T-helper 2 cell (primary cell): ENCODE data around the gene TTC12.

Source experiments
- DNase-seq, 5 experiments: peaks; one replicate each; pipeline versions ENCODE4 v3.0.0 to v3.0.0-alpha.2; 2012 to 2022

TTC12 gene

GRCh38 chr11:113377681-113378412, 63.5 kb downstream of the TTC12 start:
- no peak for DNase-seq

DNA sequence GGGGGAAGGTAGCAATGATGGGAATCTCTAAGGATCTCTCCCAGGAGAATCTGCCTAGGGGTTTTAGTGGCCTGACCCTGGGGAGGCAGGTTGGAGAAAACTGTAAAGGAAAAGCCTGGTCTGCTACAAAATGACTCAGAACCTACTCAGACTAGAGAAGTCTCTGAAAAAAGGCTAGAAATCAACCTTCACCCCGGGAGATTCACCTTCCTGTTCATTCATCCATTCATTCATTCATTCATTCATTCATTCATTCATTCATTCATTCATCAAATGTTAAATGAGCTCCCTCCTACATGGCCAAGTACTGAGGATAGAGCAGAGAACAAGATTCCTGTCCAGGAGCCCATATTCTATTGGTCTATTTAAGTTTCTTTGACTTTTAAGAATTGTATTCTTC, 64.3 kb downstream of the TTC12 start:
- DNase-seq = no peak

- DNase-seq = no peak
Observed at GRCh38 chr11:113382121-113382520, 67.7 kb downstream of the TTC12 start.

DNA sequence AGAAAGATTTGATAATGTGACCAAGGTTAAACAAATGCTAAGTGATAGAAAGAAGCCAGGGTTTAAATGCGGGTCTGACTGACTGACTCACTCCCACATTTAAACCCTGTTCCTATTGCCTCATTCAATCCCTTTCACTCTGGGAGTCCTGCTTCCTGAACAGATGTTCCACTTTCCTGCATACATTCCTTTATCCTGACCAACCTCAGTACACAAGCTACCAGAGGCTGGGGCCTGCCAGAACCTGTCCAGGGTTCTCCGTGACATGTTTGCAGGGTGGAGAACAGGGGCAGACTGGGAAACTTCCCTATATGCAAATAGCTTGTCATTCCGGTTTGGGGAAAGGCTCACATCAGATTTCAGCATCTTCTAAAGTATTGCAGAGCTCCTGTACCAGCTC, 70.2 kb downstream of the TTC12 start:
- DNase-seq = no peak

DNA sequence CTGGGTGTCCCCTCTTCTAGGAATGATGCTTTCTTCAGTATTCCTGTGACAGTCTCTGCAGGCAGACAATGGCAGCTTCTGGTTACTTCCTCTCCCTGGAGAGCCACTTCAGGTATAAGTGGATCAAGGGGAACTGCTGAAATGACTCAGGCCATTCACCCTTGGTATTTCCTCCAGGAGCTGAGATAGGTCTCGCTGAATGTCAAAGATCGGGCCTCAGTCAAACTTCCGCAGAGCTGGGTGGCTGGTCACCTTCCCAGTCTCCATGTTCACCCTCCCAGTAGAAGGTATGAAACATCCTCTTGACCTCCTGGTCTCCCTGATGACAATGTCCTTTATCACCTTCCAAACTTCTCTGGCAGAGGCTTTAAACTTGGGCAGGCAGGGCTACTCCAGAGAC, 71.4 kb downstream of the TTC12 start:
- no peak for DNase-seq

- DNase-seq = no peak
Observed at GRCh38 chr11:113386866-113387265, 72.5 kb downstream of the TTC12 start.

- DNase-seq = no peak
Observed at GRCh38 chr11:113387605-113388211, 73.3 kb downstream of the TTC12 start, which contains the start of gene ANKK1. TSS of gene ANKK1 (plus strand) at chr11:113387779. CDS start at chr11:113387885, 106 bp downstream.

GRCh38 chr11:113389272-113389671, 74.9 kb downstream of the TTC12 start:
- DNase-seq = no peak

DNA sequence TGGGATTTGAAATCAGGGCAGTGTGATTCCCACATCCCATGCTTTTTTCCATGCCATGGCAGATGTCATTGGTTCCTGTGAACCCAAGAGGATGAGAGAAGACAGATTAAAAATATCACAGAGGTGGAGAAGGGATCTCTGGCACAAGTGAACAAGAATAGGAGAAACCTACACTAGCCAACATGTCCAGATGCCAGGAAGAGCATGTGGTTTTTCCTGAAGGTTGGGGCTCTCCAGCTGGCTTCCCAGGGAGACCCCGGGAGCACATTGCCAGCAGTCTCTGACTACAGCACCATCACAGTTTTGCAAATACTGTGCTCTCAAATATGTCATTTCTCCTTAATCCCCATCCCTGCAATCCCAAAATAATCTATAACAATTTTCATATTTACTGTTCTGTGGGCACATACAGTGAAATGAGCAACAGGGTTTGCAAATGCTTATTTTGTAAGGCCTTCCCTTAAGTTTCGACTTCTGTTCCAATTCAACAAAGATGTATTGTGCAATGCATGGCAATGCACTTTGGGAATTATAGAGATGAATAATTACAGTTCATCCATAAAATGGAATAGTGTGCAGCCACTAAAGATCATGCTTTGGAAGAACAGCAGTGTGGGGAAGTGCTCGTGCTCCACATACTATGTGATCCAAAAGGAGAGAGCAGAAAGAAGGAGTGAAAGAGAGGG, 78.0 kb downstream of the TTC12 start:
- no peak for DNase-seq

DNA sequence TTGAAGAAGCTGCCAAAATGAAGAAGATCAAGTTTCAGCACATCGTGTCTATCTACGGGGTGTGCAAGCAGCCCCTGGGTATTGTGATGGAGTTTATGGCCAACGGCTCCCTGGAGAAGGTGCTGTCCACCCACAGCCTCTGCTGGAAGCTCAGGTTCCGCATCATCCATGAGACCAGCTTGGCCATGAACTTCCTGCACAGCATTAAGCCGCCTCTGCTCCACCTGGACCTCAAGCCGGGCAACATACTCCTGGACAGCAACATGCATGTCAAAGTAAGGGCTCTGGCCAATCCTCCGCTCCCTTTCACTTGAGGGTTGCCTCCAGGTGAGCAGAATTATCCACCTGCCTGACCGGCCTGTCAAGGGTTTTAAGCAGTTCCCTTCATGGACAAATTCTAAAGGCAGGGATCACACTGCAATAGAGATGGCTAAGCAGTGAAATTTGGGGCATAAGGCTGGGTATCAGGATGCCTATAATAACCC, 79.2 kb downstream of the TTC12 start:
- DNase-seq = no peak

- no peak for DNase-seq
Observed at GRCh38 chr11:113394919-113395318, 80.5 kb downstream of the TTC12 start.

- DNase-seq = no peak
Observed at GRCh38 chr11:113395782-113396336, 81.5 kb downstream of the TTC12 start.

DNA sequence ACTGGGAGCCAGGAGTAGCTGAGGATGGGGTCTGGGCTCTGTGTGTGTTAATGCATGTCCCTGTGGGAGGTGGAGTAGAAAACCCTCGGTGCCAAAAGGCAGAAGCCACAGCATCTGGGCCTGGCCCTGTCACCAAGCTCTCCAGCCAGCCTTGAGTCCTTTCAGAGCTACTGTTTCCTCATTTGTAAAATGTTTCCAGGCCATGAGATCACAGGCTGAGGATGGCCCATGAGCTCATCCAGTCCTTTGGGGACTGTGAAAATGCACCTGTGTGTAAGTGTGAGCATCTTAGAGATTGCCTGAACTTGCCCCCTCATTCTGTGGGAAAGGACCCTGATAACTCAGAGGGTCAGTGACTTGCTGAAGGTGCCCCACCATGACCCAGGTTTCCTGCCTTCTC, 82.3 kb downstream of the TTC12 start:
- DNase-seq = no peak

DNA sequence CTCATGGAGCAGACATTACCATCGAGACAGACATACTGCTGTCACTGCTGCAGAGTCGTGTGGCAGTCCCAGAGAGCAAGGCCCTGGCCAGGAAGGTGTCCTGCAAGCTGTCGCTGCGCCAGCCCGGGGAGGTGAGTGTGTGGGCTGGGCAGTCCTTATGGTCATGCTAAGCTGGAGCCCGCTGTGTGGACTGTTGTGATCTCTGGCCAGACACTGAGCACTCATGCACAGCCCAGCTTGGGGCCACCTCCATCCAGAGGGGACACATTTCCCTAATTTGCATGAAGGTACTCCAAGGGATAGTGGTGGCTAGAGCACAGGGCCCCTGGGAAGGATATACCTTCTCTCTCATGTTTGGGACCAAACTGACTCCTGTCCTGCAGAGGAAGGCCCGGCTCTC, 82.8 kb downstream of the TTC12 start:
- no peak for DNase-seq

- DNase-seq = no peak
Observed at GRCh38 chr11:113397821-113398220, 83.4 kb downstream of the TTC12 start.

GRCh38 chr11:113398669-113399430, 84.5 kb downstream of the TTC12 start:
- DNase-seq = no peak

DNA sequence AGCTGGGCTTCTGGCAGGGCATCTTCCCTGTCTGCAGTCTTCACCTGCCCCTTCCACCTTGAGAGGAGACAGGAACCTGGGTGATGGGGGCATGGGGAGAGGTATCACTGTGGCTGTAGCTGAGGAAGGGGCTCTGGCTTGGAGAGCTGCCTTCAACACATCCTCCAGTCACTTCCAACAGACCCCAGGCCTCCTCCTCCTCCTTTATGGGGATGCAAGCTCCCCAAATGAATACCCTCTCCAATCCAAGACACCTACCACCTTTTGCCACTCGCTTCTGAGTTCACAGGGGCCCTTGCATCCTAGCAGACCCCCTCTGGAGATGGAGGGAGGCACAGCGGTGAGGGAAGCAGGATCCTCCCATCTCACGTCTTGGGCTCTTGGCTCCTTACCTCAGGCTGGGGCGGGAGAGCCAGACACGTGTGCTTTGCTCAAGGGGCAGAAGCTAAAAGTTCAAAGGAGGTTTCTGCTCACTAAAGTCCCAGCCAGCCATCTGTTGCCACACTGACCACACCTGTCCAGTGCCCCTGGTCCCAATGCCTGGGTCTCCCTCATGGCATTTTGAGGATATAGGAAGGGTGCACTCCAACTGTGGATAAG, 86.3 kb downstream of the TTC12 start:
- DNase-seq = no peak

- DNase-seq = no peak
Observed at GRCh38 chr11:113401718-113402117, 87.3 kb downstream of the TTC12 start.

DNA sequence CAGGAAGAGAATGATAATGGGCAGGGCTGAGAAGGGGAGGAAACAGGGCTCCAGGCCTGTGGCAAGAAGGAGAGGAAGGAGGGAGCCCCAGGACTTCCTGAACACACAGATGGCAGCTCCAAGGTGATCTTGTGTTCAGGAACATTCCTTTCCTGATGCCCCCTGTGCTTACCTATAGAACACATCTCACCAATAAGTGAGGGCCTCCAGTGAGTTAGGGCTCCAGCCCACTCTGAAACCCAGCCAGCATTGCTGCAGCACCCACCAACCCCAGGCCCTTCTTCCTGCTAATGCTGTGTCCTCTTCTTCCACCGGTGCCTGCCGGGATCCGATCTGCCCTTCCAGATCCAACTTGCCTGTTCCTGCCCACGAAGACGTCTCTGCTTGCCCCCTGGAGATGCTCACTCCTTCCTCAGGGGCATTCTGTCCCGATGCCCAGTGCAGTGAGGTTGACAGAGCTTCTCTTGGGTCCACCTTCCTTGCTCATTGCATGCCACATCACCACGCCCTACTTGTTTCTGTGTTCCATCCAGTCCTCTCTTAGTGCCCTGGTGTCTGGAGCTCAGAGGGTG, 90.6 kb downstream of the TTC12 start:
- no peak for DNase-seq

- no peak for DNase-seq
Observed at GRCh38 chr11:113405724-113406478, 91.5 kb downstream of the TTC12 start.

DNA sequence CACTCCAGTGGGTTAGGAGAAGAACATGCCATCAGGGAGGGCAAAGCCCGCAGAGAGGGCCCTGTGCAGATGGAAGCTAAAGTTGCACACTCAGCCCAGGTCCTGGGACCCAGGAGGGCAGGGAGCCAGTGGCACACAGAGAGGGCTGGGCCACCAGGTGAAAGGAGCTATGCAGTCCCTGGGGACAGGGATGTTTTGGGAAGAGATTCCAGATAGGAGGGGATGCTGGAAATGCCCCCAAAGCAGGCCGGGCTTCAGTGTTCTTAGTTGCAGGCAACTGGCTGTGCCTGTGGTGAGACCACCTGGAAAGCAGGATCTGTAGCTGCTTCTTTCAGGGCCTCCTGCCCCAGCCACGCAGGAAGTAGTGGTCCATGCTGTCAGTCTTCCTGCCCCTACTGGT, 92.8 kb downstream of the TTC12 start:
- DNase-seq = no peak
